ENCODE data around the gene MBNL2. TPM values are rescaled to one million over a fixed set of nuclear protein-coding genes. Genes with fewer than 3 reads are reported as not detected.

MBNL2 gene
- total and polyA plus RNA-seq, 2 of the 13 experiments (the other 11 are each of a cell fraction or from before 2014, with no cell fraction given) = 30.8 to 59.0 TPM

DNA sequence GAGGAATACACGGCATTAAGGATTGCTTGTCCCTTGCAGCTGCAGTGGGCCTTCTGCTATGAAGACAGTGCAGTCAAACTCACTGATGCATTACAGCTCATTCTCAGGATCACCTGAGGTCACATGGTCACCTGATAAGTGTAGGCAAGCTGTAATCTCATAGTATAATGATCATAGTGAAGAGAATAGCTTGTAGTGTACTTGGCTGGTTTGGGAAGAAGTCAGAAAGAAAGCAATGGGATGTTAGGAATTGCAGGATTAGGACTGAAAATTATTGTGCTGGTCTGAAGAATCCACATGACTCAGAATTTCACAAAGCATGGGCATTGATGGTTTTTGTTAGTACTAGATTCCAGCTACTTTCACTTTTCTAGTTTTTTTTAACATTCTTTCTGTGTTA, 76.7 kb downstream of the MBNL2 start:
- H3K4me3 ChIP-seq (replicated peaks in 1 of 3; ENCODE audit: insufficient read depth in 1 of 3, low read depth in 2 of 3, low read length in 3 of 3) = no peak overlapping the region
- H4K20me1 ChIP-seq (ENCODE audit: insufficient read depth, low read length) = peaks cover 78% of the 10 kb centered on the region
- peaks cover 95% of the 10 kb centered on the region for H3K79me2 ChIP-seq (ENCODE audit: insufficient read depth, low read length)
- DNase-seq (ENCODE audit: low spot score) (no peak), FAIRE-seq (no peak), ATAC-seq (no peak)
- H3K27me3 ChIP-seq (ENCODE audit: control insufficient read depth in 1 of 2, insufficient read depth in 2 of 2, low read length in 2 of 2) = no peaks in the 10 kb centered on the region
- H3K9ac ChIP-seq (ENCODE audit: insufficient read depth, low read depth, low read length) = no peak overlapping the region
- in situ Hi-C loops (cut with HindIII; ENCODE audit: extremely low pct_ligation_motif_present, low pct_unique_long_range_greater_than_20kb) = no loop called here
- no TSS peak for BruUV-seq (replicated peaks)
- intact Hi-C loops (cut with micrococcal nuclease; ENCODE audit: unreplicated experiment) = no loop called here
- H3K36me3 ChIP-seq (replicated peaks in 1 of 2; ENCODE audit: control insufficient read depth in 1 of 2, insufficient read depth in 2 of 2, low read length in 2 of 2) = peaks cover 14 to 50% of the 10 kb centered on the region in 2 experiments
- no peak for TF ChIP-seq ZFP36L2 (CRISPR knock-in tag; IDR thresholded peaks at IDR 0.05)
- no peak overlapping the region for H2AFZ ChIP-seq (ENCODE audit: low read length)
- ChIA-PET CTCF (ENCODE audit: low intra/inter-chr PET ratio, low total read pairs) (no interaction called here), POLR2A (no interaction called here)
- WGBS (ENCODE audit: low lambda C conversion rate) = 91% methylated on average over 1 of the region's 1 CpG
- no peak overlapping the region for H3K4me2 ChIP-seq (ENCODE audit: low read depth, low read length)
- no peak overlapping the region for H3K27ac ChIP-seq (ENCODE audit: extremely low read length, insufficient read depth, low read length)
- no peaks in the 10 kb centered on the region for H3K9me3 ChIP-seq (ENCODE audit: low read length)
- H3K4me1 ChIP-seq (ENCODE audit: insufficient read depth, low read length) = peaks cover 90% of the 10 kb centered on the region

DNA sequence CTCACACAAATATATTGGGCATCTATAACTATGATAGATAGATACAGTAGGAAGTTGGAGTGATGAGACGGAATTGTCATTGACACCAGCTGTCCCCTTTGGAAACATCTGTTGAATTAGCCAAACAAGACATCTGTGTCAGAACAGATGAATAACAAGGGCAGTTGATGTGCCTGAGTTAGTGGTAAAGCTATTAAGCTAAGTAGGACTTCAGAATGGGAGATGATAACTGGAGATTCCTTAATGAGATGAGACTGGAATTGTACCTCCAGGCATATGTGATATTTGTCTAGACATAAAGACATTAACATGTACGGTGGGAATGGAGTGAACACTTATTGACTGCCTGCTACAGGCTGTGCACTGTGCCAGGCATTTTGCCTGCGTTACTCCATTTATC, 78.7 kb downstream of the MBNL2 start:
- Histone ChIP-seq H3K79me2 (ENCODE audit: insufficient read depth, low read length) (peaks cover 92% of the 10 kb centered on the region), H4K20me1 (ENCODE audit: insufficient read depth, low read length) (peaks cover 80% of the 10 kb centered on the region), H3K9ac (ENCODE audit: insufficient read depth, low read depth, low read length) (no peak overlapping the region), H3K36me3 (replicated peaks in 1 of 2; ENCODE audit: control insufficient read depth in 1 of 2, insufficient read depth in 2 of 2, low read length in 2 of 2) (peaks cover 14 to 46% of the 10 kb centered on the region in 2 experiments), H3K27me3 (ENCODE audit: control insufficient read depth in 1 of 2, insufficient read depth in 2 of 2, low read length in 2 of 2) (no peaks in the 10 kb centered on the region), H3K9me3 (ENCODE audit: low read length) (no peaks in the 10 kb centered on the region), H2AFZ (ENCODE audit: low read length) (no peak overlapping the region), H3K4me3 (replicated peaks in 1 of 3; ENCODE audit: insufficient read depth in 1 of 3, low read depth in 2 of 3, low read length in 3 of 3) (no peak overlapping the region), H3K4me1 (ENCODE audit: insufficient read depth, low read length) (peaks cover 90% of the 10 kb centered on the region), H3K4me2 (ENCODE audit: low read depth, low read length) (no peak overlapping the region), H3K27ac (ENCODE audit: extremely low read length, insufficient read depth, low read length) (no peak overlapping the region)
- ChIA-PET POLR2A (no interaction called here), CTCF (ENCODE audit: low intra/inter-chr PET ratio, low total read pairs) (no interaction called here)
- DNase-seq (ENCODE audit: low spot score) (no peak), FAIRE-seq (no peak), ATAC-seq (no peak)
- no TSS peak for BruUV-seq (replicated peaks)
- intact Hi-C loops (cut with micrococcal nuclease; ENCODE audit: unreplicated experiment) = no loop called here
- TF ChIP-seq ZNF562 (CRISPR knock-in tag; IDR thresholded peaks at IDR 0.05; ENCODE audit: borderline replicate concordance) = no peak
- no peak for TF ChIP-seq SP140L (CRISPR knock-in tag; IDR thresholded peaks at IDR 0.05; ENCODE audit: borderline replicate concordance)
- TF ChIP-seq ZNF234 (CRISPR knock-in tag; conservative IDR thresholded peaks at IDR 0.05) = no peak
- no peak for TF ChIP-seq ZNF274 (CRISPR knock-in tag; IDR thresholded peaks at IDR 0.05)
- TF ChIP-seq ZNF792 (CRISPR knock-in tag; IDR thresholded peaks at IDR 0.05) = no peak
- no peak for TF ChIP-seq ZNF709 (CRISPR knock-in tag; IDR thresholded peaks at IDR 0.05)
- TF ChIP-seq, protein P1, sequence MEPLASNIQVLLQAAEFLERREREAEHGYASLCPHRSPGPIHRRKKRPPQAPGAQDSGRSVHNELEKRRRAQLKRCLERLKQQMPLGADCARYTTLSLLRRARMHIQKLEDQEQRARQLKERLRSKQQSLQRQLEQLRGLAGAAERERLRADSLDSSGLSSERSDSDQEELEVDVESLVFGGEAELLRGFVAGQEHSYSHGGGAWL (CRISPR knock-in tag; IDR thresholded peaks at IDR 0.05) = no peak
- no peak for TF ChIP-seq ZNF496 (CRISPR knock-in tag; IDR thresholded peaks at IDR 0.05; ENCODE audit: insufficient replicate concordance)
- TF ChIP-seq ZSCAN30 (CRISPR knock-in tag; IDR thresholded peaks at IDR 0.05) = no peak
- TF ChIP-seq PITX1 (CRISPR knock-in tag; IDR thresholded peaks at IDR 0.05) = no peak
- WGBS (ENCODE audit: low lambda C conversion rate) = 80% methylated on average over 3 of the region's 3 CpGs
- in situ Hi-C loops (cut with HindIII; ENCODE audit: extremely low pct_ligation_motif_present, low pct_unique_long_range_greater_than_20kb) = no loop called here
